Mammary epithelial cell (primary cell): ENCODE results near the gene PLSCR4.

ENCODE experiments used
- CTCF ChIP-seq, 2 donors: IDR thresholded peaks in 1 of 2; conservative IDR thresholded peaks in 1 of 2; 2 replicates each; pipeline ENCODE4 v1.5.1; 2011 to 2012; ENCODE audit warnings: inconsistent platforms in 2 of 2, low read length in 2 of 2, mild to moderate bottlenecking in 2 of 2, control low read depth in 1 of 2, low read depth in 1 of 2; ENCODE audit not compliant: insufficient read depth in 1 of 2; ENCODE audit errors: extremely low read depth in 1 of 2
- EZH2 ChIP-seq: IDR thresholded peaks from 2 replicates; pipeline ENCODE4 v1.6.1; 2012; ENCODE audit warnings: low read length, inconsistent platforms, borderline replicate concordance

- TF ChIP-seq EZH2 (no peak), CTCF (conservative IDR thresholded peaks at IDR 0.05 in 1 of 2, IDR thresholded peaks at IDR 0.05 in 1 of 2; ENCODE audit: extremely low read depth in 1 of 2, insufficient read depth in 1 of 2, low read depth in 1 of 2, low read length in 2 of 2) (no peak)
Observed at GRCh38 chr3:146200461-146201220, 50.3 kb downstream of the PLSCR4 start.
